ENCODE measurements around the gene FOXL2. TPM values are rescaled to one million over a fixed set of nuclear protein-coding genes. Genes with fewer than 3 reads are reported as not detected.

The FOXL2 gene
- total RNA-seq, 2 donors from 2014 or later = 0.07 TPM; not detected in 1

DNA sequence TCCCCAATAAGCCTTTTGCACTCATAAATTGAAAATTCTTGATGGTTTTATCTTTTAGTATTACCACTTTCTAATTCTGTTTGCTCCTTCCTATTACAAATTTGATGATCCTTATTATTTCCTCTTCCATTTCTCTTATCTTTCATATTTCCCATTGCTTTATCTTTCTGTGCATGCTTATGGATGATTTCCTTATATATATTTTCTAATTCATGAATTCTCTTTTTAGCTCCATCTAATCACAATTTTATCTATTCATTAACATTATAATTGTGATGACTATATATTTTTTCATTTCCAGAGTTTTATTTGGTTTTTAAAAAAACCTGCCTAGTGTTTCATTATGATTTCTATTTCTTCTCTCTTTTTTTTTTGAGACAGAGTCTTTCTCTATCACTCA is 18.0 kb upstream of the FOXL2 start:
- no peak overlapping the region for H3K27ac ChIP-seq
- no peaks in the 10 kb centered on the region for H3K36me3 ChIP-seq
- no peaks in the 10 kb centered on the region for H3K9me3 ChIP-seq
- no peaks in the 10 kb centered on the region for H3K4me1 ChIP-seq
- TF ChIP-seq, protein P1, sequence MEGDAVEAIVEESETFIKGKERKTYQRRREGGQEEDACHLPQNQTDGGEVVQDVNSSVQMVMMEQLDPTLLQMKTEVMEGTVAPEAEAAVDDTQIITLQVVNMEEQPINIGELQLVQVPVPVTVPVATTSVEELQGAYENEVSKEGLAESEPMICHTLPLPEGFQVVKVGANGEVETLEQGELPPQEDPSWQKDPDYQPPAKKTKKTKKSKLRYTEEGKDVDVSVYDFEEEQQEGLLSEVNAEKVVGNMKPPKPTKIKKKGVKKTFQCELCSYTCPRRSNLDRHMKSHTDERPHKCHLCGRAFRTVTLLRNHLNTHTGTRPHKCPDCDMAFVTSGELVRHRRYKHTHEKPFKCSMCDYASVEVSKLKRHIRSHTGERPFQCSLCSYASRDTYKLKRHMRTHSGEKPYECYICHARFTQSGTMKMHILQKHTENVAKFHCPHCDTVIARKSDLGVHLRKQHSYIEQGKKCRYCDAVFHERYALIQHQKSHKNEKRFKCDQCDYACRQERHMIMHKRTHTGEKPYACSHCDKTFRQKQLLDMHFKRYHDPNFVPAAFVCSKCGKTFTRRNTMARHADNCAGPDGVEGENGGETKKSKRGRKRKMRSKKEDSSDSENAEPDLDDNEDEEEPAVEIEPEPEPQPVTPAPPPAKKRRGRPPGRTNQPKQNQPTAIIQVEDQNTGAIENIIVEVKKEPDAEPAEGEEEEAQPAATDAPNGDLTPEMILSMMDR (IDR thresholded peaks at IDR 0.05) = no peak
- no peak overlapping the region for H3K9ac ChIP-seq (ENCODE audit: low read depth in 2 of 2, low read length in 2 of 2)
- intact Hi-C loops (cut with DNase I) = no loop called here
- no peak overlapping the region for H3K4me3 ChIP-seq
- no peak for DNase-seq
- peaks cover 18% of the 10 kb centered on the region for H3K27me3 ChIP-seq

GRCh38 chr3:138964264-138964663 is 17.3 kb upstream of the FOXL2 start:
- Histone ChIP-seq H3K36me3 (no peaks in the 10 kb centered on the region), H3K9me3 (no peaks in the 10 kb centered on the region), H3K4me3 (no peak overlapping the region), H3K27me3 (peaks cover 18% of the 10 kb centered on the region), H3K27ac (no peak overlapping the region), H3K9ac (ENCODE audit: low read depth in 2 of 2, low read length in 2 of 2) (no peak overlapping the region), H3K4me1 (no peaks in the 10 kb centered on the region)
- TF ChIP-seq, protein P1 (IDR thresholded peaks at IDR 0.05) = no peak
- intact Hi-C loops (cut with DNase I) = no loop called here
- no peak for DNase-seq

GRCh38 chr3:138962854-138963560 is 16.1 kb upstream of the FOXL2 start:
- H3K4me1 ChIP-seq = no peaks in the 10 kb centered on the region
- H3K27me3 ChIP-seq = peaks cover 18% of the 10 kb centered on the region
- intact Hi-C loops (cut with DNase I) = no loop called here

DNA sequence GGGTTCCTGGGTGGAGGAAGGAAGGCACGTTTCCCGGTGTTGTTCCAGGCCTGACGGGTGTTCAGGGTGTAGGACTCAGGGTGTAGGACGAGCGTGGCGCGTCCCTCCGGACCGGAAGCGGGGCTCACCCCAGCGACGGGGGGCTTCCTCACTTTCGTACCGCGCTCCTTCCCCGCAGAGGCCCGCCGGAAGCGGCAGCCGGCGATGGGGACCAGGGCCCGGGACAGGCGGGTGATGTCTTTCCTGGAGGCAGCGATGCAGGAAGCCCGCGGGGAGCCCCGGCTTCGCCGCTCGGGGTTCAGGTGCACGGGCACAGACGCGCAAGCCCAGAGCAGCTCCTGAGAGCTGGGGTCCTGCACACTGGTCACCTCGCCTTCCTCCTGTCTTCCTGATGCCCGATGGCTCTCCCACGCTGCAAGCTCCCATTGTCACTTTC is 13.5 kb upstream of the FOXL2 start:
- no peak for DNase-seq
- no peaks in the 10 kb centered on the region for H3K36me3 ChIP-seq
- H3K9me3 ChIP-seq = no peaks in the 10 kb centered on the region
- TF ChIP-seq, protein P1 (IDR thresholded peaks at IDR 0.05) = no peak
- no peak overlapping the region for H3K9ac ChIP-seq (ENCODE audit: low read depth in 2 of 2, low read length in 2 of 2)
- no peak overlapping the region for H3K4me3 ChIP-seq
- H3K27me3 ChIP-seq = peaks cover 18% of the 10 kb centered on the region
- H3K27ac ChIP-seq = no peak overlapping the region
- intact Hi-C loops (cut with DNase I) = no loop called here
- no peaks in the 10 kb centered on the region for H3K4me1 ChIP-seq

More at GRCh38 chr3:138962854-138963560, 16.1 kb upstream of the FOXL2 start:
- TF ChIP-seq, protein P1 (IDR thresholded peaks at IDR 0.05) = no peak
- DNase-seq = no peak
- no peak overlapping the region for H3K27ac ChIP-seq
- H3K9me3 ChIP-seq = no peaks in the 10 kb centered on the region
- H3K36me3 ChIP-seq = no peaks in the 10 kb centered on the region
- H3K4me3 ChIP-seq = no peak overlapping the region
- no peak overlapping the region for H3K9ac ChIP-seq (ENCODE audit: low read depth in 2 of 2, low read length in 2 of 2)

DNA sequence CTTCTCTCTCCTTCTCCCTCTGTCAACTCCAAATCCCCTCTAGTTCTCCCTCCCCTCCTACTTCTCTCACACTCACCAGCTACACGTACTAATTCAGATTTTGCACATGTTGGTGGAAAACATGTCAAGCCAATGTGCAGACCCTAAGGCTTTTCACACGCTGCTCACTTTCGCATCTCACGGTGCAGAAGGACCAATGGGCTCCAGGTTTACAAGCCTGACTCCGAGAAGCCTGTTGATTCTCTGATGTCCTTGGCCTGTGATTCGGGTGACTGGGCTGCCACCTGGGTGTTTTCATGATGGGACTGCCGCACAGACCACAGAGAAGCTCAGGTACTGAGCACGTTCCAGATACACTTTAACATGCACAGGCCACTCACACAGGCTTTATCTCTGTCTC is 3.8 kb upstream of the FOXL2 start:
- intact Hi-C loops (cut with DNase I) = no loop called here
- no peak overlapping the region for H3K27ac ChIP-seq
- H3K27me3 ChIP-seq = peaks cover 60% of the 10 kb centered on the region
- DNase-seq = no peak
- no peaks in the 10 kb centered on the region for H3K9me3 ChIP-seq
- peaks cover 23% of the 10 kb centered on the region for H3K4me1 ChIP-seq
- no peak overlapping the region for H3K9ac ChIP-seq (ENCODE audit: low read depth in 2 of 2, low read length in 2 of 2)
- no peak overlapping the region for H3K4me3 ChIP-seq
- TF ChIP-seq, protein P1 (IDR thresholded peaks at IDR 0.05) = no peak
- H3K36me3 ChIP-seq = no peaks in the 10 kb centered on the region
